Epithelial cell of esophagus (primary cell): ENCODE measurements around the gene MED12.

Experiments
- DNase-seq: peaks from one replicate; pipeline ENCODE4 v3.0.0; 2010; ENCODE audit warnings: low read depth
- H3K4me3 ChIP-seq: 2 replicates; pipeline ENCODE4 v1.5.1; 2011; ENCODE audit warnings: mild to moderate bottlenecking, low read length, control low read depth
- CTCF ChIP-seq: IDR thresholded peaks from 2 replicates; pipeline ENCODE4 v1.5.1; 2011; ENCODE audit warnings: low read depth, mild to moderate bottlenecking, low read length, control low read depth, inconsistent platforms; ENCODE audit not compliant: insufficient read depth; ENCODE audit errors: missing control alignments

Gene MED12

GRCh38 chrX:71169586-71169985, 51.2 kb downstream of the MED12 start:
- TF ChIP-seq CTCF: no peak
- no peak overlapping the region for H3K4me3 ChIP-seq
- no peak for DNase-seq

DNA sequence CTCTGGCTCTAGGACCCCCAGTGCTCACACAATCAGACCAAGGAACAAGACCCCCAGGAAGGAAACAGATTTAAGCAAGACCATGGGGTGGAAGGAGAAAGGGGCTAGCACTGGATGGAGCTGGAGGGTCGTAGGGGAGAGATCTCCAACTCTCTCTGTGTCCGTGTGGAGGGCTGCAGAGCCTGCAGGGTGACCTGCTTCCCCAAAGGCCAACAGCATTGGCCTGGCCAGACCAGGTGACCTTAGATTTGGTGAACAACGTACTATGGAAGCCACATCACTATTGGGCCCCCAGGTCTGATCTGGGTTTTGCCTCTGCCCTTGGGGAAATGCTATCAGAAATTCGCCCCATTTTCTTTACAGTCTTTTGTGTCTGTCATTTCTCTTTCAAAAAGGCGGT, 52.3 kb downstream of the MED12 start:
- no peak for DNase-seq
- no peak overlapping the region for H3K4me3 ChIP-seq
- TF ChIP-seq CTCF: no peak

GRCh38 chrX:71171110-71171801, 52.9 kb downstream of the MED12 start:
- no peak for DNase-seq
- no peak overlapping the region for H3K4me3 ChIP-seq
- no peak for TF ChIP-seq CTCF

- no peak for TF ChIP-seq CTCF
- no peak overlapping the region for H3K4me3 ChIP-seq
- no peak for DNase-seq
These were observed 55.0 kb downstream of the MED12 start for GRCh38 chrX:71173440-71173839.

DNA sequence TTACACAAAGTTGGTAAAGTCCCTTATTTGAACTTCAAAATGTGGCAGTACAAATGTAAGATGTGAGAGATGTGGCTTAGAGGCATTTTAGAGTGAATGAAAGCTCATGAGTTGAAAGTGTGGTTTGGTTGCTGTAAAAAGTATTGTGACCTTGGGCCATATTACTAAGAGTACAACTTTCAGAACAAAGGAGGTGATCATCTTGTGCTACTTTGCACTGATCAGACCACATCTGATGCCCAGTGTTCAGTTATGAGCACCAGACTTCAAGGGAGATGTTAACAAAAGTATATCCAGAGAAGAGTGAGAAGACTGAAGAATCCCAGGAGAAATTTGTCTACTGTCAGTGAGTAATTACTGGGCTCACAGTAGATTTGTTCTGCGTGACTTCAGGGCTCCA, 56.4 kb downstream of the MED12 start:
- TF ChIP-seq CTCF: no peak
- no peak for DNase-seq
- no peak overlapping the region for H3K4me3 ChIP-seq

- no peak for TF ChIP-seq CTCF
- H3K4me3 ChIP-seq: no peak overlapping the region
- DNase-seq: no peak
These were observed 57.1 kb downstream of the MED12 start for GRCh38 chrX:71175531-71175930.

GRCh38 chrX:71177327-71177726, 58.9 kb downstream of the MED12 start:
- no peak for DNase-seq
- no peak for TF ChIP-seq CTCF
- H3K4me3 ChIP-seq: no peak overlapping the region
